GM12878 (cell line): ENCODE measurements around the gene KRT6B.

Source experiments
- BACH1 ChIP-seq: fragments of 450-650 bp; IDR thresholded peaks from 2 replicates; pipeline ENCODE4 v1.6.1; 2017; ENCODE audit warnings: mild to moderate bottlenecking, borderline replicate concordance
- CTCF ChIP-seq, 3 experiments: IDR thresholded peaks in 2 of 3; conservative IDR thresholded peaks in 1 of 3; 2 replicates each; pipeline ENCODE4 v1.5.1; 2011; ENCODE audit warnings: low read depth in 3 of 3, low read length in 3 of 3, mild to moderate bottlenecking in 3 of 3, control low read depth in 2 of 3, moderate library complexity in 2 of 3, inconsistent platforms in 1 of 3, mixed read lengths in 1 of 3; ENCODE audit not compliant: control insufficient read depth in 2 of 3, insufficient read depth in 1 of 3; ENCODE audit errors: extremely low read depth in 1 of 3
- EZH2 ChIP-seq: IDR thresholded peaks from 2 replicates; pipeline ENCODE4 v1.6.1; 2012; ENCODE audit warnings: low read depth, mild to moderate bottlenecking, control low read depth, inconsistent platforms, low read length, borderline replicate concordance; ENCODE audit not compliant: control insufficient read depth
- NBN ChIP-seq: fragments of 450-650 bp; IDR thresholded peaks from 2 replicates; pipeline ENCODE4 v1.6.1; 2016
- POLR2A ChIP-seq: IDR thresholded peaks from 2 replicates; pipeline ENCODE4 v1.6.1; 2011; ENCODE audit warnings: low read depth, mild to moderate bottlenecking, low read length
- SMC3 ChIP-seq: IDR thresholded peaks from 2 replicates; pipeline ENCODE4 v1.6.1; 2011; ENCODE audit warnings: low read length, improper control_type of control experiment, borderline replicate concordance
- USF2 ChIP-seq: IDR thresholded peaks from 2 replicates; pipeline ENCODE4 v1.6.1; 2011; ENCODE audit warnings: low read depth, low read length, improper control_type of control experiment, borderline replicate concordance
- ZNF207 ChIP-seq: fragments of 450-650 bp; IDR thresholded peaks from 2 replicates; pipeline ENCODE4 v1.6.1; 2014; ENCODE audit warnings: antibody characterized with exemption, mild to moderate bottlenecking, borderline replicate concordance
- TF ChIP-seq, protein P1 (sequence below): IDR thresholded peaks from 2 replicates; pipeline ENCODE4 v1.6.1; 2012; ENCODE audit warnings: mild to moderate bottlenecking, low read depth, low read length
- TF ChIP-seq, protein P2 (sequence below): IDR thresholded peaks from 2 replicates; pipeline ENCODE4 v1.6.1; 2012; ENCODE audit warnings: low read length, inconsistent platforms

- TF ChIP-seq ZNF207 (no peak), POLR2A (no peak), CTCF (IDR thresholded peaks at IDR 0.05 in 2 of 3, conservative IDR thresholded peaks at IDR 0.05 in 1 of 3; ENCODE audit: control insufficient read depth in 2 of 3, extremely low read depth in 1 of 3, insufficient read depth in 1 of 3, low read depth in 3 of 3, low read length in 3 of 3) (no peak), USF2 (no peak), BACH1 (no peak), EZH2 (no peak), SMC3 (no peak), NBN (no peak)
- TF ChIP-seq, protein P1, sequence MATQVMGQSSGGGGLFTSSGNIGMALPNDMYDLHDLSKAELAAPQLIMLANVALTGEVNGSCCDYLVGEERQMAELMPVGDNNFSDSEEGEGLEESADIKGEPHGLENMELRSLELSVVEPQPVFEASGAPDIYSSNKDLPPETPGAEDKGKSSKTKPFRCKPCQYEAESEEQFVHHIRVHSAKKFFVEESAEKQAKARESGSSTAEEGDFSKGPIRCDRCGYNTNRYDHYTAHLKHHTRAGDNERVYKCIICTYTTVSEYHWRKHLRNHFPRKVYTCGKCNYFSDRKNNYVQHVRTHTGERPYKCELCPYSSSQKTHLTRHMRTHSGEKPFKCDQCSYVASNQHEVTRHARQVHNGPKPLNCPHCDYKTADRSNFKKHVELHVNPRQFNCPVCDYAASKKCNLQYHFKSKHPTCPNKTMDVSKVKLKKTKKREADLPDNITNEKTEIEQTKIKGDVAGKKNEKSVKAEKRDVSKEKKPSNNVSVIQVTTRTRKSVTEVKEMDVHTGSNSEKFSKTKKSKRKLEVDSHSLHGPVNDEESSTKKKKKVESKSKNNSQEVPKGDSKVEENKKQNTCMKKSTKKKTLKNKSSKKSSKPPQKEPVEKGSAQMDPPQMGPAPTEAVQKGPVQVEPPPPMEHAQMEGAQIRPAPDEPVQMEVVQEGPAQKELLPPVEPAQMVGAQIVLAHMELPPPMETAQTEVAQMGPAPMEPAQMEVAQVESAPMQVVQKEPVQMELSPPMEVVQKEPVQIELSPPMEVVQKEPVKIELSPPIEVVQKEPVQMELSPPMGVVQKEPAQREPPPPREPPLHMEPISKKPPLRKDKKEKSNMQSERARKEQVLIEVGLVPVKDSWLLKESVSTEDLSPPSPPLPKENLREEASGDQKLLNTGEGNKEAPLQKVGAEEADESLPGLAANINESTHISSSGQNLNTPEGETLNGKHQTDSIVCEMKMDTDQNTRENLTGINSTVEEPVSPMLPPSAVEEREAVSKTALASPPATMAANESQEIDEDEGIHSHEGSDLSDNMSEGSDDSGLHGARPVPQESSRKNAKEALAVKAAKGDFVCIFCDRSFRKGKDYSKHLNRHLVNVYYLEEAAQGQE = no peak
- TF ChIP-seq, protein P2, sequence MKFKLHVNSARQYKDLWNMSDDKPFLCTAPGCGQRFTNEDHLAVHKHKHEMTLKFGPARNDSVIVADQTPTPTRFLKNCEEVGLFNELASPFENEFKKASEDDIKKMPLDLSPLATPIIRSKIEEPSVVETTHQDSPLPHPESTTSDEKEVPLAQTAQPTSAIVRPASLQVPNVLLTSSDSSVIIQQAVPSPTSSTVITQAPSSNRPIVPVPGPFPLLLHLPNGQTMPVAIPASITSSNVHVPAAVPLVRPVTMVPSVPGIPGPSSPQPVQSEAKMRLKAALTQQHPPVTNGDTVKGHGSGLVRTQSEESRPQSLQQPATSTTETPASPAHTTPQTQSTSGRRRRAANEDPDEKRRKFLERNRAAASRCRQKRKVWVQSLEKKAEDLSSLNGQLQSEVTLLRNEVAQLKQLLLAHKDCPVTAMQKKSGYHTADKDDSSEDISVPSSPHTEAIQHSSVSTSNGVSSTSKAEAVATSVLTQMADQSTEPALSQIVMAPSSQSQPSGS = no peak
Observed at GRCh38 chr12:52402873-52403540, 48.9 kb downstream of the KRT6B start.
